Hematopoietic multipotent progenitor cell (in vitro differentiated cells): ENCODE measurements around the gene PTPN9. TPM values are rescaled to one million over a fixed set of nuclear protein-coding genes. Genes with fewer than 3 reads are reported as not detected.
"Not testable (repeated sequence)": the region's sequence is repeated elsewhere in the genome, so short reads cannot be mapped to it uniquely, and the experiment has no call there.

Experiments used
- DNase-seq, 3 donors: peaks; one replicate each; pipeline ENCODE4 v3.0.0-alpha.2; 2011 to 2015; ENCODE audit warnings: low read depth in 2 of 3, low spot score in 2 of 3
- total RNA-seq: library from RNA; depleted of rRNA; stranded (reverse); fragments of >200 nt; gene quantifications from one replicate; pipeline ENCODE4 v1.2.3, GENCODE V29; 2012

The PTPN9 gene
- 21.3 TPM for total RNA-seq

DNA sequence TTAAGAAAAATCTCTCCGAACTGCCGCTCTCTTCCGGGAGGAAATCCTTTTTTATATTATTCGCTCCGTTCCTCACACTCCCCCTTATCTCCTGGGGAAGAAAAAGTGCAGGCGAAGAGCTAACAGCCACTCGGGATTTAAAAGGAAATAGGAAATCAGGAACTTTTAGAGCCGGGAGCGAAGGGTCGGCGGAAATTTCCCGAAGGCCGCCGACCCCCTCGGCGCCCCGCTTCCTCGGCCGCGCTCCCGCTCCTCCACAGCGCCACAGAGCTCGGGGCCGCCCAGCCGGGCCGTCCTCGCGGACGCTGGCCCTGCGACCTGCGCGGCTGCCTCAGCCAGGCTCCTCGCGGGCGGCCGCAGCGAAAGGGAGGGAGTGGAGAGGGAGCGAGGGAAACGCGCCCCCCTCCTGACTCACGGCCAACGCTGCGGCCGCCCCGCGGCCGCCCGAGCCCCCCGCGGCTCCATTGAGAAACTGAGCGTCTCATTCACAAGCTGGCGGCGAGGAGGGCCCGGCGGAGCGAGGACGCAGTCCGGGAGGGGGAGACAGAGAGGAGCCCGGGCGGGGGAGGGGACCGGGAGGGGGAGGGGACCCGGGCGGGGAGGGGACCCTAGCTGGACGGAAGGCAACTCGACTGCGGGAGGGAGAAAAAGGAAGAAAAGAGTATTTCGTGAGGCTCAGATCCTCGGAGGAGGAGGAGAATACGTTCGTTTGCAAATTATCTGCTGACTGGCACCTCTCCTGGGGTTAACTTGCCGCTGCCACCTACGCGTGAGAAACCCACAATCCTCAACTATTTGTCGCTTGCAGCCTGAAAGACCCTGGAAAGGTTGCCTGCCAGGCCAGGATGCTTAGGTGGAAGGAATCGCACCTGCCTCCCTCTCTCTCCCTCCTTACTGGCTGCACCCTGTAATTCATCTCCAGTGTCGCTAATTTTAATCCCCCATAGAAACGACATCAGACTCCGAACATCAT lies at the start of gene PTPN9:
TSS of gene PTPN9 (minus strand) at position 368 of the 973 bp plus-strand sequence. CDS start 539 bp downstream, outside the sequence.
- peak; percentile 42 to 86 (median 83) for DNase-seq

DNA sequence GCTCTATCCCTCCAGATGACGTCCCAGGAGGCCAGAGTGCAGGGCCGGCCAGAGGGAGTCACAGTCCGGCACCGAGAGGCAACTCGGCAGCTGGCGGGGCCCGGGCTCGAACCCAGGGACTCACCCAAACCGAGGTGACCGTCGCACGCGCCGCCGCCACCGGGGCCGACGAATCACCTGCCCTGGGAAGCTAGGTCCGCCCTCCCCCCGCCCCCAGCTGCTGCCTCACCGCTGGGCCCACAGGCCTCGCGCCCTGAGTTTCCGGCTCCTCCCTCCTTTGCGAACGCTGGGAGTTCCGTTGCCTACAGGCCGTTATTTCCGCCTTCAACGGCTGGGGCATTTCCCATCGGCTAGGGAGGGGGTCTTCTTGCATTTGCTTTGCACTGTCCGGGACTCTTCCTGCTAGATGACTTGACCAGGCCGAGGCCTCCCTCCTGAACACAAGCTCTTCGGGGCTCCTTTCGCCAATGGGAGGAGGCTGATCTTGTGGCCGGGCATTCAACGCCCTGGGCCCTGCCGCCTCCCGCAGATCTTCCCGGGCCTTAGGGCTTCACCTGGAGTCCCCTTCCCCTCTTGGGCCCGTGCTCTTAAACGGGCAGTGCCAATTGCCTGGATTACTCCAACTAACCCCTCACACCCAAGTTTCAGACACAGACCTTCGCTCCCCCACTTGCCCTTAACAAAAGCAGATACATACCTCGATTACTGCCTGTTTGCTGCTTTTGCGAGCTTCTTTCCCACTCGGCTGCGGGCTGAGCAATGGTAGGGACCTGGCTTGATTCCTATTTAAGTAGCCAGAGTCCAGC lies 46.6 kb upstream of the PTPN9 start, which contains the start of gene SNUPN:
TSS of gene SNUPN (minus strand) at position 184 of the 806 bp plus-strand sequence. CDS start 4,674 bp downstream, outside the sequence.
- DNase-seq, result peak; percentile 84 to 98 (median 98)

DNA sequence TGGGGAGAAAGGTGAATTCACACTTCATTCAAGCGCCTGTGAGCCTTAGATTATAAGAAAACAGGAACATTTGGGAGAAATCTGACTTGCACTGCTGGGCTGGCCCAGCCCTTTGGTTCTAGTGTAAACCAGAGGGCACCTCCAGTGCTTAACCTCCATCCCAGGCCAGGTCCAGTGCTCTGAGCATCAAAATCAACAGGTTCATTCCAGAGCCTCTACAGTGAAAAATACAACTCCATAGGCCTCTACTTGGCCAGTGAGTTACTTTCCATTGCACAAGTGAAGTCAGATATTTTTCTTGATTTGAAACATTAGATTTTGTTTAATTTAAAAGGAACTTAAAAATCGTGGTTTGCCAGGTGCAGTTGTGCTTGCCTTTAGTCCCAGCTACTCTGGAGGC lies 43.4 kb upstream of the PTPN9 start:
- DNase-seq, result no peak

DNA sequence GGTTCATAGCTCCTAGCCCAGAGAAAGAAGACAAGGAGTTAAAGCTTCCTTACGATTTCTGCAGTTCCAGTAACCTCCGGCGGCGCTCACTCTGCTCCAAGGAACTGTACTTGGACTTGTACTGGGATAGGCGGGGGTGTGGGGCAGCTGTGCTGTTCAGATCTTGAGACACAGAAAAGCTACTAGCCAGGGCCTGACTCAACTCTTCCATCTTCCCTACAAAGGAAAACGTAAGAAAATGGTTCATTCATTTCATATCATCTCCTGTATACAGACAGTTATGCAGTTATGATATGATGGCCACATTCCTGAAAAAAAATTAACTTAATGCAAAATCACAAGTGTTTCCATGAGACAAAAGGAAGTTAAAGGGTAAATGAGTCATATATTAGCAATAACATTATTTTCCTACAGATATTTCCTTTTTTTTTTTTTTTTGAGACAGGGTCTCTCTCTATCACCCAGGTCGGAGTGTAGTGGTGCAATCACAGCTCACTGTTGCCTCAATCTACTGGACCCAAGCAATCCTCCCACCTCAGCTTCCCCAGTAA lies 41.8 kb upstream of the PTPN9 start:
- no peak for DNase-seq

DNA sequence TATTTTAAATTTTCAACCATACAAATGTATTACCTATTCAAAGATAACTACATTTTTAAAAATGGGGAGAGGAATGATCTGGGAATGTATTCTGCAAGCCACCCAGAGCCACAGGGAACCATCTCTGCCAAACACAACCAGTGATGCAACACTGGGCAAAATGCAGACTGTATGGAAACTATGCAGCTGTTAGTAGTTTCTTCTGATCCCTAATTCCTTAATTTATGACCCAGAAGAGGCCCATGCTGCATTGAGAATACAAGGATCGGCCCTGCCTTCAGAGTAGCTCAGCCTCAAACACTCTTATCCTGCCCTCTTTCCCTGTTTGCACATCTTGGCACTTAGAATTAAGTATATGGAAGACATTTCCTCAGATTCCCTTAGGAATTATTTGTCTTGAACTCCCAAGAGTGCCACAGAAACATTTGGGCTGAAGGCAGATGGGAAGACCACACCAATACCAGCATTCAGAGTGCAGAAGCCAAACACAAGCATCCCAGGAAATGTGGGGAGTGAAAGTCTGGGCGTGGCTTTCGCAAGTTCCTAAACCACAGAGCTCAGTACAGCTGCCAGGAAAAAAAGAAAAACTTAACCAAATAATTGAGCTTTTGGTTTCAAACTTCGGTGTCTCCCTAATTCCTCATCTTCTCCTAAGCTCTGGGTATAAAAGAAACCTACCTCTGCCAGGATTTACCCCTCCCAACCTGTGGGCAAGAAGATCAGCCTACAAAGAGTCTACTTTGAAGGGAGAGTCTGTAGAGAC lies 41.1 kb upstream of the PTPN9 start:
- DNase-seq, result no peak

DNA sequence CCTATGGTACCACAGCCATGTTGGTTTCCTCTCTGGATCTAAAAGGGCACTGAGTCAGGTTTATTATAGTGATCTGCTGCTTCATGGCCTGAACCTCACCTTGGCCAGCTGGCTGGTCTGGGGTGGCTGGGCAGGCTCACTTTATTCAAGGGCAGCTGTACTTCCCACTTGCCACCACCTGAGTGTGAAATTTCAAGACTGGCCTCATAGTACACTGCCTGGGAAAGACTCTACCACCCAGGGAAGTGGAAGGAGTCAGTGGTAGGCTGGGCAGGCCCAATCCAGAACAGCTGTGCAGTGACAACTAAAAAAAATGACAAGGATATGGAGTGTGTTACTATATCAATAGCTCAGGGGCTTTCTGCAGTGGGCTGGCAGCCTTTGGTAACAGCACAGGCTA lies 37.7 kb upstream of the PTPN9 start:
- no peak for DNase-seq

DNA sequence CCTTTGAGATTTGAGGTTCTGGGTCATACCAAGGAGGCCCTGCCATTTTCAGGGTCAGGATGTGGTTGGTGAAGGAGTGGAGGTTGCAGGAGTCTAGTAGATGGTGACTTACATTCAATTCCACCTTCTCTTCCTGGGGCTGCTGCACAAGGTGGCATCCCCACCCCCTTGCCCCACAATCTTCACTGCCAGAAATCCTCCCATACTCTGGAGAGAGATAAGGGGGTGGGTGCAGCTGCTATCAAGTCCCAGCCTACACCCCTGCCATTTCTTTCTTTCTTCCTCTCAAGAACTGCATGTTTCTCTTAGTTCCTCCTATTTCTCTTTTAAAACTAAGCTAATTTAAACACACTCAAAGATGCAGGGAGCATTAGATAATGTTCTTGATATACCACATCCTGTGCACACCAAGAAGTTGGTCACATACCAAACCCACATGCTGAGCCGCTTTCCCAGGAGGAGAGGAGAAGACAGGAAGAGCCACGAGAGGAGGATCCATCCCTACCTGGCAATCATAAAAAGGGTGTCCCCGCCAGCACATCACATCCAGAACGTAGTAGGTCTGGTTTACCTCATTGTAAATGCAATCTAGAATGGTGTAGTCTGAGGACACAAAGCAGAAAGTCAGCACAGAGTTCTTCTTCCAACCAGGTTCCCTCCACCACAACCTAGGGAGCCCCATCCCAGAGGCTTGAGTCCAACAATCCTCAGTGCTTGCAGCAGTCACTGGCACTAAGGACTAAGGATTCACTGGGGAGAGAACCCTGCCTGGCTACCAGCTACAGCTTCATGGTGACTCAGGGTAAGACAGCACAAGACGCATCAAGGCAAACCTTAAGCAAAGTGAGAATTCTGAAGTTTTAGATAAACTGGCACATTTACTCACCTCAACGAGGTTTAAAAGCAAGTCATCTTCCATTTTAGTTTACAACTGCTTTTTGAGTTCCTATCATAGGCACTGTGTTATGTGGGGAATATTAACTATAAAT lies 27.9 kb upstream of the PTPN9 start:
- peak in 2 of 3 donors; percentile 41 to 73 for DNase-seq

DNA sequence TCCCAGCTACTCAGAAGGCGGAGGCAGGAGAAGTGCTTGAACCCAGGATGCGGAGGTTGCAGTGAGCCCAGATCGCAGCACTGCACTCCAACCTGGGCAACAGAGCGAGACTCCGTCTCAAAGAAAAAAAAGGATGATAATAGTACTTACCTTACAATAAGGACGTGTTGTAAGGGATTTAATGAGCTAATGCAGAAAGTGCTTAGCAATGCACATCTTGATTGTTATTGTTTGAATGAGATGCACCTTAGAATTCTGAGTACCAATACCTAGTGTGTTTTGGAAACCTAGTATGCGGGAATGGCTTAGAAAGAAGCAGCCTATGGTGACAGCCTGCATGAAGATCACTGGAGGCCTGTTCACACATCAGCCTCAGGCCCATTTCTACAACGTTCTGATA lies 26.9 kb upstream of the PTPN9 start:
- no peak for DNase-seq

DNA sequence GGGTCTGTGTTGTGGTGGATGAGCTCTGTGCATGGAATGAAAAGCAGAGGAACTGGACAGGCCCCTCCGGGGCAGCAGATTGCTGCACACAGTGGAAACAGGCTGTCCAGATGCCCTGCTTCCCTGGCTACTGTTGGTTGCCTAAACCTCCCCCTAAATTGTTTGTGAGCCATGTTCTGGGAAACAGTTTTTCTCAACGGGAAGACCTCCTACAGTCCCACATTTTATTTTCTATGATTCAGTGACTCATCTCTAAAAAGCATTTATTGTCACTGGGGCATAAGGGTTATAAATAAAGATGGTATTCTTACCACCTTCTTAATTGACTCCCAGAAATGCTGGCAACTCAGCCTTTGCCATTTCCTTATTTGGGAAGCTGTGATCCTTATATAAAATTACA lies 20.3 kb upstream of the PTPN9 start:
- DNase-seq, result no peak

DNA sequence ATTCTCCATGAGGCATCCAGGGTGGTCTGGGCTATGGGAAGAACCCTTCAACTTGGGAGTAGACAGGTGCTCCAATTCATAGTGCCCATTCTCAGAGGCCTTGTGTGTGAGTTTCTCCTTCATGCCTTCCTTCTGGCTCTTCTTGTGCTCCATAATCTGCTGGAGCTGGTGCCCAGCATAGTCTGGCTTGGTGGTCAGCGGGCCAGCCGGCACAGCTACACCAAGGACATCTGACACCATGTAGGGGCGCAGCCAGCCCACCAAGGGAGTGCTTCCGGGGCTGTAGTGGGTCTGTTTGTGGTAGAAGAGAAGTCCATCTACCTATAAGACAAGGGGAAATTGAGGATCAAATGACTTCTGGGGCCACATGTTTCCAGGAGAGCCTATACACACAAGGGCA lies 19.2 kb upstream of the PTPN9 start:
- no peak for DNase-seq

DNA sequence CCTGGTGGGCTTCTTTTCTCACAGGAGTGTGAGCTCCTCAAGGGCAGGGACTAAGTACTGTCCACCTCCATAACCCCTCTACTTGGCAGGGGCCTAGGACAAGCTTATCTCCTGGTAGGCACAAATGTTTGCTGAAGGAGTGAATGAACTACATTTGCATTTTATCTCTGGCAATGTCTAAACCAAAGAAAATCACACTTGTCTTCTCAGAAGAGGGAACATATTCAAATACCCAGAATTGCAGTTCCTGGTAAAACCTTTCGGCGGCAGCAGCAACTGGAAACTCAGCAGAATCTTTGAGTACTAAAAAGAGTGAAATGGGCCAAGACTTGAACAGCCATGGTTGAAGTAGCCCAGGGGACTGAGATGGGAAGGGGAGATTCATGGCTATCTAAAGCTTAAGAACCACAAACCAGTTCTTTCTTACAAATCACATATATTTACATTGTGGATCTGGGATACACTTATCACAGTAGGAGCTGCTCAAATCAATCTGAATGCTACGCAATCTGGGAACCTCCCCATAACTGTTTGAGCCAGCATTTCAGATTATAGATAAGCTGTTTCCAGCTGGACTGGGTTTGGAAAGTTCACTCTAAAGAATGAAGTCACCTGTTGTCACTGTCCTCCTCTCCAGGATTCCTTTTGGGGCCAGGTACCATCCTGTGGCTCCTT lies 18.7 kb upstream of the PTPN9 start:
- DNase-seq, result peak in 1 of 3 donors; percentile 60

DNA sequence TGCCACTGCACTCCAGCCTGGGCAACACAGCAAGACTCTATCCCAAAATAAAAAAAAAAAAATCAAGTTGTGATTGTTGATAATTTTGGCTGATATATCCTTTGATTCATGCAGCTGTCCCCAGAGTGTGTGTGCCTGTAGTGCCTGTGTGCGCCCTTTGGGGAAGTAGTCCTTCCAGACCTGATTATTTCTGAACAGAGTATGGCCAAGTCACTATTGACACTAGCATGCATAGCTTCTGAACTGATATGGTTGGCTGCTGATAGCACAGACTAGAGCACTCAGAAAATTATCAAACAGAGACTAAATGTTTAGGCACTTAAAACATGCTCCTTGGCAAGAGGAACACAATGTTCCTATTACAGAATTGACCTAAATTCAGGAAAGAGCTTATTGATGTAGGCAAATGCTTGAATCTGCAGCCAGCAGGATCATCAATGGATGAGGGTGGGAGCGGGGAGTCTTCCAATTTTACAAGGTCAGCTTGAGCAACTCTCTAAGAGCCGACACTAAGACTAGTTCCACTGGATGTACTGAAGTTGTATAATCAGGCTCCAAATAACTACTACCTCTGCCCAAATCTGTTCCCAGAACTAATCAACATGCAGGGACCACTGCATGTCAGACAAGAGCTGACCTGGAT lies 17.7 kb upstream of the PTPN9 start:
- DNase-seq, result no peak

DNA sequence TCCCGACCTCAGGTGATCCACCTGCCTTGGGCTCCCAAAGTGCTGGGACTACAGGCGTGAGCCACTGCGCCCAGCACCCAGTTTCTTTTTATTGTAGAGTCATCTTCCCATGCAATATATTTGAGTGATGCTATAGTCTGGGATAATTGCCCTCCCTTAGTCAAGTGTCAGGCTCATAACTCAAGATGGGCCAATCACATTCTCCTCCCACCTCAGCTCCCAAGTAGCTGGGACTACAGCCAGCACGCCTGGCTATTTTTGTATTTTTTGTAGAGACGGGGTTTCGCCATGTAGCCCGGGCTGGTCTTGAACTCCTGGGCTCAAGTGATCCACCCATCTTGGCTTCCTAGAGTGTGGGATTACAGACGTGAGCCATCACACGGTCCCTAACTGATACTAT lies 15.2 kb upstream of the PTPN9 start:
- no peak for DNase-seq

DNA sequence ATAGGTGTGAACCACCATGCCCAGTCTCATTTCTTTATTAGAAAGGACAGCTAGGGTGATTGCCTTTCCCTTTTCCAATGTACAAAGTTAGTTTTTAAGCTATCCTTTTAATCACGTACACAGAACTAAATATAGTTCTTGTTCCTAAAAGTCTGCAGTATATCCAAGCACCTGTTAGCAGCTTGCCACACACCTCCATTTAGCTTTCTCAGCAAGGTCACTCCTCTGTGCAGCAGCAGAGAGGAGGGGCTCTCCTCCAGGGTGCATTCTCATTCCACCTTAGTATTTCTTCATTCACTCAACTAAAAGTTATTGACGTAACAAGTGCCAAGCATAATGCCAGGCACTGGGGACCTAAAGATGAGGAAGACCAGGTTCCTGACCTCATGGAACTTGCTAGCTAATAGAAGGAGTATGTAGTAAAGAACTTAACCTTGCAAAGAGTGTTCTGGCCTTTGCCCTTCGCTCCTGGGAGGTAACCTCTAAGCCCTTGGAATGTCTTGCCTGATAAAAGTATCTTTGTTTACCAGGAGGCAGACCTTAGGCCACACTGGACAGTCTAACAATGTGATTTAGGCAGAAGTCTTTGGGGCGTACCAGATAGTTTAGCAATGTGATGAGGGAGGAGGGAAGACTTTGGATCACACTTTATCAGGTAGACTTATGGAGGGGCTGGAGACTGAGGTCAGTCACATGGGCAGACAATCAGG lies 12.7 kb upstream of the PTPN9 start:
- DNase-seq, result no peak

DNA sequence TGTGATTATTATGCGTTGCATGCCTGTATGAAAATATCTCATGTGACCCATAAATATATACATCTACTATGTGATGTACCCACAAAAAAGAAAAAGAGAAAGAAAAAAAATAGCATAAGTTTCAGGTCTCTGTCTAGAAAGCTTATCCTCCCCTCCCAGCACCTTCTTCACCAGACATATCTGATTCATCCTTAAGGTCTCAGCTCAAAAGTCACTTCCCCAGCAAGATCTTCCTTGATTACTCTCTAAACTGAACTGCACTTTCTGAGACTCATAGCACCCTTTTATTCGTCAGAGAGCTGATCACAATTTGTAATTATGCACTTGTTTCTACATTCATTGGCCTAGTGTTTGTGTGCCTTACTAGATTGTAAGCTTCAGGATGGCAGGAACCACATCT lies 11.1 kb upstream of the PTPN9 start:
- no peak for DNase-seq

DNA sequence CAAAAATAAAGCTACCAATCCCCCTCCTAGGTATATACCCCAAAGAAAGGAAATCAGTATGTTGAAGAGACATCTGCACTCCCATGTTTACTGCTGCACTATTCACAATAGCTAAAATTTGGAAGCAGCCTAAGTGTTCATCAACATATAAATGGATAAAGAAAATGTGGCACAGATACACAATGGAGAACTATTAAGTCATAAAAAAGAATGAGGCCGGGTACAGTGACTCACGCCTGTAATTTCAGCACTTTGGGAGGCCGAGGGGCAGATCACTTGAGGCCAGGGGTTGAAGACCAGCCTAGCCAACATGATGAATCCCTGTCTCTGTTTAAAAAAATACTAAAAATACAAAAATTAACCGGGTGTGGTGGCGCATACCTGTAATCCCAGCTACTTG lies 10.0 kb upstream of the PTPN9 start:
- DNase-seq, result no peak

DNA sequence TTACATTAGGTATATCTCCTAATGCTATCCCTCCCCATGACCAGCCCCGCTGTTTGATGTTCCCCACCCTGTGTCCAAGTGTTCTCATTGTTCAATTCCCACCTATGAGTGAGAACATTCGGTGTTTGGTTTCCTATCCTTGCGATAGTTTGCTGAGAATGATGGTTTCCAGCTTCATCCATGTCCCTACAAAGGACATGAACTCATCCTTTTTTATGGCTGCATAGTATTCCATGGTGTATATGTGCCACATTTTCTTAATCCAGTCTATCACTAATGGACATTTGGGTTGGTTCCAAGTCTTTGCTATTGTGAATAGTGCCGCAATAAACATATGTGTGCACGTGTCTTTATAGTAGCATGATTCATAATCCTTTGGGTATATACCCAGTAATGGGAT lies 7.3 kb upstream of the PTPN9 start:
- not testable (repeated sequence) for DNase-seq

DNA sequence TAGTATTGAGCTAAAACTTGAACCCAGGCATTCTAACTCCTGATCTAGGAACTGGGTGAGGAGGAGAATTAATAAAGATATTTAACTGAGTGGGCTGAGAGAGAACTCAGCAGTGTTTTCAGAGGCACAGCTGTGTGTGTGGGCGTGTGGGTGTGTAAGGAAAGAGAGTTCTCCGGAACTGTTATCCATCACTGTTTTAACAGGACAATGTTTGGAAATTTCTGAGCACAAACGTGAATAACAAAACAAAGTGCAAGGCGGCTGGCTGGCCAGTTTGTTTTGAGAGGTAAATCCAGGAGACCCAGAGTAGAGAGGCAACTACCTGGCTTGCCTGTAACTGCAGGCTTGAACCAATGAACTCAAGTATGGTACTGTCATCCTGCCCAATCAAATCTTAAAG lies 5.0 kb upstream of the PTPN9 start:
- no peak for DNase-seq
